Lung (tissue), 12 donors: Measurements from ENCODE around the gene OR52E5. TPM values are rescaled to one million over a fixed set of nuclear protein-coding genes. Genes with fewer than 3 reads are reported as not detected.

Experiments
- ATAC-seq: fragments of 200-7000 bp; cut with Tn5 transposase; one replicate; pipeline ENCODE4 v1.9.1; 2020; ENCODE audit warnings: moderate number of reproducible peaks; ENCODE audit not compliant: insufficient read depth, low FRiP score
- DNase-seq, 3 donors: peaks; one replicate each; pipeline ENCODE4 v3.0.0-alpha.2; 2013 to 2017
- H3K27ac ChIP-seq, 2 donors: one replicate each; pipeline ENCODE4 v1.5.1; 2013; ENCODE audit warnings: mild to moderate bottlenecking in 2 of 2, moderate library complexity in 2 of 2, control low read depth in 1 of 2, inconsistent platforms in 1 of 2, low read depth in 1 of 2, low read length in 1 of 2
- H3K27me3 ChIP-seq, 3 donors: one replicate each; pipeline ENCODE4 v1.5.1; 2013; ENCODE audit warnings: low read length in 2 of 3; ENCODE audit not compliant: control insufficient read depth in 3 of 3, insufficient read depth in 3 of 3
- H3K36me3 ChIP-seq, 4 donors: one replicate each; pipeline ENCODE4 v1.5.1; 2013; ENCODE audit warnings: low read length in 4 of 4, mild to moderate bottlenecking in 1 of 4, moderate library complexity in 1 of 4; ENCODE audit not compliant: control insufficient read depth in 4 of 4, insufficient read depth in 4 of 4
- H3K4me1 ChIP-seq, 5 donors: one replicate each; pipeline ENCODE4 v1.5.1; 2013; ENCODE audit warnings: low read length in 5 of 5, mild to moderate bottlenecking in 2 of 5, moderate library complexity in 1 of 5; ENCODE audit not compliant: control insufficient read depth in 5 of 5, insufficient read depth in 5 of 5
- H3K4me3 ChIP-seq: one replicate; pipeline ENCODE4 v1.5.1; 2013; ENCODE audit warnings: mild to moderate bottlenecking, control low read depth, moderate library complexity
- H3K9ac ChIP-seq, 2 donors: one replicate each; pipeline ENCODE4 v1.5.1; 2013; ENCODE audit warnings: low read length in 2 of 2, control low read depth in 1 of 2; ENCODE audit not compliant: insufficient read depth in 1 of 2
- H3K9me3 ChIP-seq, 4 donors: one replicate each; pipeline ENCODE4 v1.5.1; 2013; ENCODE audit warnings: low read length in 3 of 4, mild to moderate bottlenecking in 1 of 4, moderate library complexity in 1 of 4; ENCODE audit not compliant: control insufficient read depth in 4 of 4, insufficient read depth in 3 of 4
- WGBS, 2 donors: extraction: QIAGEN DNeasy Blood & Tissue Kit; methylation state at CpG; one replicate each; pipeline ENCODE4 v1.1.7; 2013; 5-methylcytosine and 5-hydroxymethylcytosine counted together
- polyA plus RNA-seq, 2 donors: library from polyadenylated mRNA; stranded (reverse); fragments of 200-250 nt; gene quantifications; one replicate each; pipeline ENCODE4 v1.2.1, GENCODE V29; 2013
- total RNA-seq, 2 donors: library from RNA; depleted of rRNA in 1 of 2; stranded (reverse); fragments of >200 nt in 1 of 2; gene quantifications; one replicate each; pipeline ENCODE4 v1.2.1, GENCODE V29; 2014 to 2021
- TF ChIP-seq, protein P1 (sequence below): IDR thresholded peaks from 2 replicates; pipeline ENCODE4 v1.5.1; 2012; ENCODE audit warnings: mild to moderate bottlenecking; ENCODE audit errors: control extremely low read depth, extremely low read depth
- donor health status: control.
- donor health status: control.
- donor health status: Bipolar disorder and iron deficiency.
- donor health status: healthy.
- donor health status: DM: yes; HTN: yes; CAD: no.

OR52E5 gene
- total and polyA plus RNA-seq, 4 donors, result not detected

DNA sequence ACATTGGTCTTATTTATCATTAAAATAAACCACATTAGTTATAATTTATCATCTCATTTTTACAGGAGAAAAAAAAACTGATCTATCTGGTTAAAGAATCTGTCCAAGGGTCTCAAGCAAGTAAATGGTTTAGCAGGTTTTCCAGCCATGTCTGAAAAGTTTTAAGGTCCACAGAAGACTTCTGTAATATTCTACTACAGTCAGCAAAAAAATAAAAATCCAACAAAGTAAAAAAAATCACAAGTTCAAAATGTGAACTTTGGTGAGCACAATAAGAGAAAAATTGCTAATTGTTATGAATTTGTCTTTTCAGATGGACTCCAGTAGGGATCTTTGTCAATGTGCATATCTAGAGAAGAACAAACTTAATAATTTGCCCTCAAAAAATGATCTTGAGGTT lies 11.3 kb upstream of the OR52E5 start:
- DNase-seq, result no peak
- Histone ChIP-seq H3K27me3 (no peaks in the 10 kb centered on the region), H3K9ac (no peak overlapping the region), H3K4me1 (no peaks in the 10 kb centered on the region), H3K36me3 (no peaks in the 10 kb centered on the region), H3K4me3 (no peak overlapping the region), H3K9me3 (no peaks in the 10 kb centered on the region), H3K27ac (no peak overlapping the region)
- ATAC-seq, result no peak
- TF ChIP-seq, protein P1, sequence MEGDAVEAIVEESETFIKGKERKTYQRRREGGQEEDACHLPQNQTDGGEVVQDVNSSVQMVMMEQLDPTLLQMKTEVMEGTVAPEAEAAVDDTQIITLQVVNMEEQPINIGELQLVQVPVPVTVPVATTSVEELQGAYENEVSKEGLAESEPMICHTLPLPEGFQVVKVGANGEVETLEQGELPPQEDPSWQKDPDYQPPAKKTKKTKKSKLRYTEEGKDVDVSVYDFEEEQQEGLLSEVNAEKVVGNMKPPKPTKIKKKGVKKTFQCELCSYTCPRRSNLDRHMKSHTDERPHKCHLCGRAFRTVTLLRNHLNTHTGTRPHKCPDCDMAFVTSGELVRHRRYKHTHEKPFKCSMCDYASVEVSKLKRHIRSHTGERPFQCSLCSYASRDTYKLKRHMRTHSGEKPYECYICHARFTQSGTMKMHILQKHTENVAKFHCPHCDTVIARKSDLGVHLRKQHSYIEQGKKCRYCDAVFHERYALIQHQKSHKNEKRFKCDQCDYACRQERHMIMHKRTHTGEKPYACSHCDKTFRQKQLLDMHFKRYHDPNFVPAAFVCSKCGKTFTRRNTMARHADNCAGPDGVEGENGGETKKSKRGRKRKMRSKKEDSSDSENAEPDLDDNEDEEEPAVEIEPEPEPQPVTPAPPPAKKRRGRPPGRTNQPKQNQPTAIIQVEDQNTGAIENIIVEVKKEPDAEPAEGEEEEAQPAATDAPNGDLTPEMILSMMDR, result no peak

DNA sequence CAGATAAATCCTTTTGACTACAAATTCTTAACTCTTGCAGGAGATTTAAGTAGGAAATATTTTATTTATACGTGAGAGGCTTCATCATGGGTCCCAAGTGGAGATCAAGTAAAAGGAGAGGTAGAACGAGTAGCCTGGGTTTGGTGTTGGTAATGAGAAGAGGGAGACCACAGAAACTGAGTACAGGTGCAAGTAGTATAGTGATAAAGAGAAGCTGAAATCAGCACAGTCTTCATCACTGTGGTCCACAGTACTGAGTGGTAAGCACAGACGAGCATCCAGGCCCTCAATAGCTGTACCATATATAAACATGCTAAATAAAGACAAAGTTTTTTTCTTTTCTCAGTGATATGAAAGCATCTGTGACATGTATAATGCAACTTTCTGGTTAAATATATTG lies 5.8 kb upstream of the OR52E5 start:
- Histone ChIP-seq H3K9ac (no peak overlapping the region), H3K27ac (no peak overlapping the region), H3K4me3 (no peak overlapping the region), H3K27me3 (no peaks in the 10 kb centered on the region), H3K4me1 (no peaks in the 10 kb centered on the region), H3K9me3 (no peaks in the 10 kb centered on the region), H3K36me3 (no peaks in the 10 kb centered on the region)
- WGBS, 2 donors, result 74 to 84% methylated on average over 3 of the region's 3 CpGs
- DNase-seq (no peak), ATAC-seq (no peak)
- TF ChIP-seq, protein P1, result no peak

DNA sequence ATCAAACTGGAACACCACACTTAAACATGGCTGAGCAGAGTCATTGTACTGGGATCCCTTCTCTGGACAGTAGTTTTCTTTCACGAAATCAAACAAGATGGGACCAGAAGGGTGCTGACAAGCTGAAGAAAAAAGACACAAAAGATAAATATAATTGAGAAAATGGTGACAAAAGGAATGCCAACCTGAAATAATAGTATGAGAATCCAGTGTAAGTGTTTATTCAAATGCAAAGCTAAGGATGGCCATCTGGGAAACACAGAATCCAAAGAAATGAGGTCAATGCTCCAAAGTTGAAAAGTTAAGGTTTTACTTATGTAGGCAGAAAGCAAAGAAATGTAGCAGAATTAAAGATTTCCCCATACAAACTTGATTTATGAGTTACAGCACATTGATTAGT lies 5.3 kb upstream of the OR52E5 start:
- DNase-seq, result no peak
- no peaks in the 10 kb centered on the region for H3K4me1 ChIP-seq
- no peaks in the 10 kb centered on the region for H3K9me3 ChIP-seq
- H3K27me3 ChIP-seq, result no peaks in the 10 kb centered on the region
- TF ChIP-seq, protein P1, result no peak
- no peak overlapping the region for H3K27ac ChIP-seq
- H3K4me3 ChIP-seq, result no peak overlapping the region
- WGBS, 2 donors, result 69 to 90% methylated on average over 1 of the region's 1 CpG
- H3K9ac ChIP-seq, result no peak overlapping the region
- no peak for ATAC-seq
- H3K36me3 ChIP-seq, result no peaks in the 10 kb centered on the region

DNA sequence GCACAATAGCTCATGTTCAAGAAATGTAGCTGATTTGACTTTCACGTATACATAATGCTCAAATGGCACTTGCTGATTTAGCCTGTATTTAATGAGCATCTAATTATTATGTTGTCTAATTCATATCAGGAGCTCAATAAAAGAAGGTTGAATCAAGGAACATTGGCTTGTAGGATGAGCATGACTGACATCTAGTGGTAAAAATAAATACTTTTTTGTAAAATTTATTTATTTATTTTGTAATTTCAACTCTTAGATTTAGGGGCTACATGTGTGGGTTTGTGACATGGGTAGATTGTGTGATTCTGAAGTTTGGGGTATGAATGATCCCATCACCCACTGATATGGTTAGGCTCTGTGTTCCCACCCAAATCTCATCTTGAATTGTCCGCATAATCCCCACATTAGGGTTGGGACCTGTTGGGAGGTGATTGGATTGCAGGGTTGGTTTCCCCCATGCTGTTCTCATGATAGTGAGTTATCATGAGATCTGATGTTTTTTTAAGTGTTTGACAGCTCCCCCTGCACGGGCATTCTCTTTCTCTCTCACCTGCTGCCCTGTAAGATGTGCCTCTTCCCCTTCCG lies 1.7 kb upstream of the OR52E5 start:
- Histone ChIP-seq H3K36me3 (no peaks in the 10 kb centered on the region), H3K4me3 (no peak overlapping the region), H3K9me3 (no peaks in the 10 kb centered on the region), H3K4me1 (no peaks in the 10 kb centered on the region), H3K27ac (no peak overlapping the region), H3K9ac (no peak overlapping the region), H3K27me3 (no peaks in the 10 kb centered on the region)
- 62 to 65% methylated on average over 4 of the region's 4 CpGs for WGBS, 2 donors
- TF ChIP-seq, protein P1, result no peak
- no peak for ATAC-seq
- DNase-seq, result peak in 2 of 3 donors; percentile 5 to 11
